ENCODE data around the gene EPB41L4B. TPM values are rescaled to one million over a fixed set of nuclear protein-coding genes. Genes with fewer than 3 reads are reported as not detected.

EPB41L4B gene
- total and polyA plus RNA-seq, 2 donors from 2014 or later, result 6.5 to 7.7 TPM

GRCh38 chr9:109141375-109141774 is 179.5 kb downstream of the EPB41L4B start:
- intact Hi-C loops (cut with DNase I), result no loop called here
- Histone ChIP-seq H3K9me3 (ENCODE audit: control insufficient read depth in 2 of 3, insufficient read depth in 1 of 3, low read length in 3 of 3) (no peaks in the 10 kb centered on the region), H3K9ac (ENCODE audit: low read length in 3 of 3) (no peak overlapping the region), H3K36me3 (ENCODE audit: control insufficient read depth in 2 of 3, insufficient read depth in 3 of 3, low read length in 3 of 3) (no peaks in the 10 kb centered on the region), H3K4me1 (ENCODE audit: control insufficient read depth in 2 of 3, insufficient read depth in 2 of 3, low read depth in 1 of 3, low read length in 3 of 3) (no peaks in the 10 kb centered on the region), H3K27ac (ENCODE audit: low read depth in 2 of 2, low read length in 2 of 2) (no peak overlapping the region), H3K27me3 (ENCODE audit: control insufficient read depth, insufficient read depth, low read length) (no peaks in the 10 kb centered on the region), H3K4me3 (ENCODE audit: low read length in 3 of 3) (no peak overlapping the region)
- no peak for TF ChIP-seq CTCF (IDR thresholded peaks at IDR 0.05; ENCODE audit: borderline replicate concordance, extremely low read depth, insufficient read depth)
- no peak for DNase-seq
- no peak for FAIRE-seq

- H3K9ac ChIP-seq (ENCODE audit: low read length in 3 of 3), result no peak overlapping the region
- FAIRE-seq (no peak), DNase-seq (no peak)
- intact Hi-C loops (cut with DNase I), result no loop called here
- no peaks in the 10 kb centered on the region for H3K36me3 ChIP-seq (ENCODE audit: control insufficient read depth in 2 of 3, insufficient read depth in 3 of 3, low read length in 3 of 3)
- no peaks in the 10 kb centered on the region for H3K27me3 ChIP-seq (ENCODE audit: control insufficient read depth, insufficient read depth, low read length)
- H3K4me3 ChIP-seq (ENCODE audit: low read length in 3 of 3), result no peak overlapping the region
- no peaks in the 10 kb centered on the region for H3K9me3 ChIP-seq (ENCODE audit: control insufficient read depth in 2 of 3, insufficient read depth in 1 of 3, low read length in 3 of 3)
- TF ChIP-seq CTCF (IDR thresholded peaks at IDR 0.05; ENCODE audit: borderline replicate concordance, extremely low read depth, insufficient read depth), result no peak
- H3K27ac ChIP-seq (ENCODE audit: low read depth in 2 of 2, low read length in 2 of 2), result no peak overlapping the region
- H3K4me1 ChIP-seq (ENCODE audit: control insufficient read depth in 2 of 3, insufficient read depth in 2 of 3, low read depth in 1 of 3, low read length in 3 of 3), result no peaks in the 10 kb centered on the region
These were observed 181.0 kb downstream of the EPB41L4B start for GRCh38 chr9:109139851-109140250.

DNA sequence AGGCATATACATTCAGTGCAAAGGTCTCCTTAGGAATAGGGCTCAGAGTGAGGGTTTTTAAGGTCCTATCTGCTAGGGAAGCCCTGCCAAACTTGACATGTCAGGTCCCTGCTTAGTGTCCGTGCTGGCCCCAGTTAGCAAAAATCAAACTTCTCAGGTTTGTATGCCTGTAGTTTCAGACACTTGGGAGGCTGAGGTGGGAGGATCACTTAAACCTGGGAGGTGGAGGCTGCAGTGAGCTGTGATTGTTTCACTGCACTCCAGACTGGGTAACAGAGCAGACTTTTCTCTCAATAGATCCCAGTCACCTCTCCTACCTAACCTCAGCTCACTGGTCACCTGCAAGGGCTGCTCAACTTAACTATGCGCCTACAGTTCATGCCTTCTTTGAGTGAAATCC is 182.4 kb downstream of the EPB41L4B start:
- no peak for TF ChIP-seq CTCF (IDR thresholded peaks at IDR 0.05; ENCODE audit: borderline replicate concordance, extremely low read depth, insufficient read depth)
- H3K9ac ChIP-seq (ENCODE audit: low read length in 3 of 3), result no peak overlapping the region
- no peaks in the 10 kb centered on the region for H3K36me3 ChIP-seq (ENCODE audit: control insufficient read depth in 2 of 3, insufficient read depth in 3 of 3, low read length in 3 of 3)
- H3K27me3 ChIP-seq (ENCODE audit: control insufficient read depth, insufficient read depth, low read length), result no peaks in the 10 kb centered on the region
- no peaks in the 10 kb centered on the region for H3K9me3 ChIP-seq (ENCODE audit: control insufficient read depth in 2 of 3, insufficient read depth in 1 of 3, low read length in 3 of 3)
- DNase-seq, result no peak
- H3K4me1 ChIP-seq (ENCODE audit: control insufficient read depth in 2 of 3, insufficient read depth in 2 of 3, low read depth in 1 of 3, low read length in 3 of 3), result no peaks in the 10 kb centered on the region
- no peak overlapping the region for H3K4me3 ChIP-seq (ENCODE audit: low read length in 3 of 3)
- H3K27ac ChIP-seq (ENCODE audit: low read depth in 2 of 2, low read length in 2 of 2), result no peak overlapping the region
- intact Hi-C loops (cut with DNase I), result no loop called here
- FAIRE-seq, result no peak

- Histone ChIP-seq H3K9ac (ENCODE audit: low read length in 3 of 3) (no peak overlapping the region), H3K4me1 (ENCODE audit: control insufficient read depth in 2 of 3, insufficient read depth in 2 of 3, low read depth in 1 of 3, low read length in 3 of 3) (no peaks in the 10 kb centered on the region), H3K4me3 (ENCODE audit: low read length in 3 of 3) (no peak overlapping the region), H3K36me3 (ENCODE audit: control insufficient read depth in 2 of 3, insufficient read depth in 3 of 3, low read length in 3 of 3) (no peaks in the 10 kb centered on the region), H3K9me3 (ENCODE audit: control insufficient read depth in 2 of 3, insufficient read depth in 1 of 3, low read length in 3 of 3) (no peaks in the 10 kb centered on the region), H3K27me3 (ENCODE audit: control insufficient read depth, insufficient read depth, low read length) (no peaks in the 10 kb centered on the region), H3K27ac (ENCODE audit: low read depth in 2 of 2, low read length in 2 of 2) (no peak overlapping the region)
- DNase-seq (no peak), FAIRE-seq (no peak)
- intact Hi-C loops (cut with DNase I), result no loop called here
- no peak for TF ChIP-seq CTCF (IDR thresholded peaks at IDR 0.05; ENCODE audit: borderline replicate concordance, extremely low read depth, insufficient read depth)
These were observed 186.7 kb downstream of the EPB41L4B start for GRCh38 chr9:109134167-109134578.

Data from kidney (tissue), 14 donors.